Panc1 (cell line): ENCODE results near the gene TRIP10.

Experiments used
- POLR2AphosphoS5 ChIP-seq: IDR thresholded peaks from 2 replicates; pipeline ENCODE4 v1.6.1; 2012; ENCODE audit warnings: mild to moderate bottlenecking, low read depth, low read length, moderate library complexity
- SIN3A ChIP-seq: IDR thresholded peaks from 2 replicates; pipeline ENCODE4 v1.6.1; 2012; ENCODE audit warnings: low read depth, mild to moderate bottlenecking, low read length, moderate library complexity, borderline replicate concordance; ENCODE audit not compliant: insufficient read depth
- TF ChIP-seq, protein P1 (sequence below): fragments of 450-650 bp; IDR thresholded peaks from 2 replicates; pipeline ENCODE4 v1.5.1; 2017; ENCODE audit warnings: mild to moderate bottlenecking
- TF ChIP-seq, protein P2 (sequence below), 2 experiments: IDR thresholded peaks; 2 replicates each; pipeline ENCODE4 v1.6.1; 2011 to 2012; ENCODE audit warnings: low read depth in 2 of 2, control low read depth in 1 of 2, low read length in 1 of 2, mild to moderate bottlenecking in 1 of 2, moderate library complexity in 1 of 2; ENCODE audit not compliant: insufficient read depth in 1 of 2

DNA sequence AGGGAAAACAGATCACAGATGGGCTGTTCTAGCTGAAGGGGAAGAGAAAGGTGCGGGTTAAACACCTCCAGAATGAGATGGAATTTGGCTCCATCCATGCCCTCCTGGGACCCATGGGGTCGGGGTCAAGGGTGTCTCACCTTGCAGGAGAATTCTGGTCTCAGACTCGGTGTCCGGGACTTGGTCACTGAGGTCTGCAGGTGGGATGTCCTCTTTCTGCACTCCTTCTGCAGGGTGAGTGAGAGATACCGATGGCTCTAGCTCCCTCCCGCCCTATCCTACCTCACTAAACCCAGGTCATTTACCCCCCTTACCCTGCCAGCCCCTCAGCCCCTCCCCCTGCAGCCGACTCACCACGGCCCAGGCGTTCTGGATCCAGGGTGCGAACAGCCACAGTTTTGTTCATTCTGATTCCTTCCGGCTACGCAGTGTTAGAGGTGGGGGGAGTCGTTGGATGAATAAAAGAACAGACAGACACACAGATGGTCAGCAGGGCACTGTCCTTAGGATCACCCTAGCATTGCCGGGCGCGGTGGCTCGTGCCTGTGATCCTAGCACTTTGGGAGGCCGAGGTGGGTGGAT lies 43.1 kb upstream of the TRIP10 start:
- TF ChIP-seq, protein P1, sequence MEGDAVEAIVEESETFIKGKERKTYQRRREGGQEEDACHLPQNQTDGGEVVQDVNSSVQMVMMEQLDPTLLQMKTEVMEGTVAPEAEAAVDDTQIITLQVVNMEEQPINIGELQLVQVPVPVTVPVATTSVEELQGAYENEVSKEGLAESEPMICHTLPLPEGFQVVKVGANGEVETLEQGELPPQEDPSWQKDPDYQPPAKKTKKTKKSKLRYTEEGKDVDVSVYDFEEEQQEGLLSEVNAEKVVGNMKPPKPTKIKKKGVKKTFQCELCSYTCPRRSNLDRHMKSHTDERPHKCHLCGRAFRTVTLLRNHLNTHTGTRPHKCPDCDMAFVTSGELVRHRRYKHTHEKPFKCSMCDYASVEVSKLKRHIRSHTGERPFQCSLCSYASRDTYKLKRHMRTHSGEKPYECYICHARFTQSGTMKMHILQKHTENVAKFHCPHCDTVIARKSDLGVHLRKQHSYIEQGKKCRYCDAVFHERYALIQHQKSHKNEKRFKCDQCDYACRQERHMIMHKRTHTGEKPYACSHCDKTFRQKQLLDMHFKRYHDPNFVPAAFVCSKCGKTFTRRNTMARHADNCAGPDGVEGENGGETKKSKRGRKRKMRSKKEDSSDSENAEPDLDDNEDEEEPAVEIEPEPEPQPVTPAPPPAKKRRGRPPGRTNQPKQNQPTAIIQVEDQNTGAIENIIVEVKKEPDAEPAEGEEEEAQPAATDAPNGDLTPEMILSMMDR = no peak
- TF ChIP-seq POLR2AphosphoS5 = no peak
- TF ChIP-seq, protein P2, sequence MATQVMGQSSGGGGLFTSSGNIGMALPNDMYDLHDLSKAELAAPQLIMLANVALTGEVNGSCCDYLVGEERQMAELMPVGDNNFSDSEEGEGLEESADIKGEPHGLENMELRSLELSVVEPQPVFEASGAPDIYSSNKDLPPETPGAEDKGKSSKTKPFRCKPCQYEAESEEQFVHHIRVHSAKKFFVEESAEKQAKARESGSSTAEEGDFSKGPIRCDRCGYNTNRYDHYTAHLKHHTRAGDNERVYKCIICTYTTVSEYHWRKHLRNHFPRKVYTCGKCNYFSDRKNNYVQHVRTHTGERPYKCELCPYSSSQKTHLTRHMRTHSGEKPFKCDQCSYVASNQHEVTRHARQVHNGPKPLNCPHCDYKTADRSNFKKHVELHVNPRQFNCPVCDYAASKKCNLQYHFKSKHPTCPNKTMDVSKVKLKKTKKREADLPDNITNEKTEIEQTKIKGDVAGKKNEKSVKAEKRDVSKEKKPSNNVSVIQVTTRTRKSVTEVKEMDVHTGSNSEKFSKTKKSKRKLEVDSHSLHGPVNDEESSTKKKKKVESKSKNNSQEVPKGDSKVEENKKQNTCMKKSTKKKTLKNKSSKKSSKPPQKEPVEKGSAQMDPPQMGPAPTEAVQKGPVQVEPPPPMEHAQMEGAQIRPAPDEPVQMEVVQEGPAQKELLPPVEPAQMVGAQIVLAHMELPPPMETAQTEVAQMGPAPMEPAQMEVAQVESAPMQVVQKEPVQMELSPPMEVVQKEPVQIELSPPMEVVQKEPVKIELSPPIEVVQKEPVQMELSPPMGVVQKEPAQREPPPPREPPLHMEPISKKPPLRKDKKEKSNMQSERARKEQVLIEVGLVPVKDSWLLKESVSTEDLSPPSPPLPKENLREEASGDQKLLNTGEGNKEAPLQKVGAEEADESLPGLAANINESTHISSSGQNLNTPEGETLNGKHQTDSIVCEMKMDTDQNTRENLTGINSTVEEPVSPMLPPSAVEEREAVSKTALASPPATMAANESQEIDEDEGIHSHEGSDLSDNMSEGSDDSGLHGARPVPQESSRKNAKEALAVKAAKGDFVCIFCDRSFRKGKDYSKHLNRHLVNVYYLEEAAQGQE (IDR thresholded peaks at IDR 0.05; ENCODE audit: insufficient read depth in 1 of 2, low read depth in 2 of 2, low read length in 1 of 2) = no peak
- no peak for TF ChIP-seq SIN3A
